Measurements from ENCODE around the gene FGFR4. TPM values are rescaled to one million over a fixed set of nuclear protein-coding genes. Genes with fewer than 3 reads are reported as not detected.

FGFR4 gene
- total RNA-seq, 1 donor from 2014 or later = 50.0 TPM

DNA sequence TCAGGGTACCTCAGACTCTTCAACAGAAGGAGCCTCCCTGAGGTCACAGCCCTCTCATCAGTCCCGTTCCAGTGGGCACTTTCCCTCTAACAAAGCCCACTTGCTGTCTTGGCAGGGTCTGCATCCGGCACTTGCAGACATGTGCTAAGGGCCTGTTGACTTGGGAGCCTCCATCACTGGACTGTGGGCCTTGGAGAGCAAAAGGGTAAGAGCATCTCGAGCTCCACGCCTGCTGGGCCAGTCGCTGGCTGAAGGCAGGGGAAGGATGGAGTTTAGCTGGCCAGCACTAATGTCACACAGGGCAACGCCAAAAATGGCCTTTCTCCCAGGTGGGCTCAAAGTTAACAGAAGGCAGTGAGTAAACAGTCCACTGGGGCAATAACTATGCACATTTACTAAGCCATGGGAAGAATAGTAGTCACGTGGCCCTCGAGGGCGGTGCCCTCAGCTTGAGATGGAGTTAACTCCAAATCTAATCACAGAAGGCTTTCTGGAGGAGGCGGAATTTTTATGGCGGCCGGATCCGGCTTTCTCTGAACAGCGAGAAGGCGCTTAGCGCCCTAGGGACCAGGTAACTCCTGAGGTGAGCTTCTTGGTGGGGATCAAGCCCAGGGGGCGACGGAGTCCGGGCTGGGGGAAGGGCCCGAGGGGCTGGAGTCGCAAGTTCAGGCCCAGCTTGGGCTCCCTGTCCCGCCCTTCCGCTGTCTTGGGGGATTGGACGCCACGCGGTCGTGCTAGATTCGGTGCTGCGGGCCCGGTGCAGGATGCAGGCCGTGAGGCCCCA is 44.8 kb downstream of the FGFR4 start:
- TF ChIP-seq, protein P1, sequence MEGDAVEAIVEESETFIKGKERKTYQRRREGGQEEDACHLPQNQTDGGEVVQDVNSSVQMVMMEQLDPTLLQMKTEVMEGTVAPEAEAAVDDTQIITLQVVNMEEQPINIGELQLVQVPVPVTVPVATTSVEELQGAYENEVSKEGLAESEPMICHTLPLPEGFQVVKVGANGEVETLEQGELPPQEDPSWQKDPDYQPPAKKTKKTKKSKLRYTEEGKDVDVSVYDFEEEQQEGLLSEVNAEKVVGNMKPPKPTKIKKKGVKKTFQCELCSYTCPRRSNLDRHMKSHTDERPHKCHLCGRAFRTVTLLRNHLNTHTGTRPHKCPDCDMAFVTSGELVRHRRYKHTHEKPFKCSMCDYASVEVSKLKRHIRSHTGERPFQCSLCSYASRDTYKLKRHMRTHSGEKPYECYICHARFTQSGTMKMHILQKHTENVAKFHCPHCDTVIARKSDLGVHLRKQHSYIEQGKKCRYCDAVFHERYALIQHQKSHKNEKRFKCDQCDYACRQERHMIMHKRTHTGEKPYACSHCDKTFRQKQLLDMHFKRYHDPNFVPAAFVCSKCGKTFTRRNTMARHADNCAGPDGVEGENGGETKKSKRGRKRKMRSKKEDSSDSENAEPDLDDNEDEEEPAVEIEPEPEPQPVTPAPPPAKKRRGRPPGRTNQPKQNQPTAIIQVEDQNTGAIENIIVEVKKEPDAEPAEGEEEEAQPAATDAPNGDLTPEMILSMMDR (conservative IDR thresholded peaks at IDR 0.05; ENCODE audit: low read depth, low read length) = no peak
- DNase-seq (ENCODE audit: low read depth) = no peak
- H3K4me3 ChIP-seq (ENCODE audit: low read depth, low read length) = no peak overlapping the region

DNA sequence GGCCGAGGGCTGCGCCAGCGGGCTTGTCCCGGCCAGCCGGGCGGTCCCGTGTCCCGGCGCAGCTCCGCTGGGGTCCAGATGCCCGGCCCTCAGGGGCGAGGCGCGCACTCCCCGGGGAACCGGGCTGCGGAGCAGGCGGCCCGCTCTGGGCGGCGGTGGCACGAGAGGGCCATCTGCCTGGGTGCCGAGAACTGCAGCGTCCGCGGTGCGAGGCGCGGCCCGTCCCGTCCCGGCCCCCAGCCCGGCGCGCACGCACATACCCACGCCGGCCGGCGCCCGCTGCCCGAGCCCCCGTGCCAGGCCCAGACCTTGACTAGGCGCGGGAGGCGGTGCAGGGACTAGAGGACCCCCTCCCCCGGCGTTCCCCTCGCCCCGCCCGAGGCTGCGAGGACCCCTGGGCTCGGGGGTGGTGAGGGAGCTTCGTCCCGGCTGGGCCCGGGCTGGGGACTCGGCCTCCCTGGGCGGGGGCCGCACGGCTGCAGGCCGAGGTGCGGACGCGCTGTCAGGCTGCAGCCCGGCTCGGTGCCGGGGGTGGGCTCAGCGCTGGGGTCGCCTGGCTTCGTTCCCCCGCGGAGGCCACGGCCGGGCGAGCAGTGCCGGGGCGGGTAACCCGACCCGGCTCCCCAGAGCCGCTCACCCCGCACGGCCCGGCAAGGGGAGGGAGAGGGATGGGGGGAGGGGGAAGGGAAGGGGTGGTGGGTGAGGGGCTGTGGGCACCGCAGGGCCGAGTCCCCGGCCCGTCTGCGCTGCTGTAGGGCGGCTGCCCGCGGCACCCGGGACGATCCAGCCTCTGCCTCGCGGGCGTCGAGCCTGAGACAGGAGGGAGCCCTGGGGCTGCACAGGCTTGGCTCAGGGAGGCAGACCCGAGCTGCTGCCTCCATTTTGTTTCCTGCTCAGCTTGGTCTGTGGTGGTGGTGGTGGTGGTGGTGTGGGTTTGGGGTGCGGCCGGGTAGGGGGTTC is 45.7 kb downstream of the FGFR4 start:
- no peak overlapping the region for H3K4me3 ChIP-seq (ENCODE audit: low read depth, low read length)
- TF ChIP-seq, protein P1 (conservative IDR thresholded peaks at IDR 0.05; ENCODE audit: low read depth, low read length) = no peak
- no peak for DNase-seq (ENCODE audit: low read depth)

DNA sequence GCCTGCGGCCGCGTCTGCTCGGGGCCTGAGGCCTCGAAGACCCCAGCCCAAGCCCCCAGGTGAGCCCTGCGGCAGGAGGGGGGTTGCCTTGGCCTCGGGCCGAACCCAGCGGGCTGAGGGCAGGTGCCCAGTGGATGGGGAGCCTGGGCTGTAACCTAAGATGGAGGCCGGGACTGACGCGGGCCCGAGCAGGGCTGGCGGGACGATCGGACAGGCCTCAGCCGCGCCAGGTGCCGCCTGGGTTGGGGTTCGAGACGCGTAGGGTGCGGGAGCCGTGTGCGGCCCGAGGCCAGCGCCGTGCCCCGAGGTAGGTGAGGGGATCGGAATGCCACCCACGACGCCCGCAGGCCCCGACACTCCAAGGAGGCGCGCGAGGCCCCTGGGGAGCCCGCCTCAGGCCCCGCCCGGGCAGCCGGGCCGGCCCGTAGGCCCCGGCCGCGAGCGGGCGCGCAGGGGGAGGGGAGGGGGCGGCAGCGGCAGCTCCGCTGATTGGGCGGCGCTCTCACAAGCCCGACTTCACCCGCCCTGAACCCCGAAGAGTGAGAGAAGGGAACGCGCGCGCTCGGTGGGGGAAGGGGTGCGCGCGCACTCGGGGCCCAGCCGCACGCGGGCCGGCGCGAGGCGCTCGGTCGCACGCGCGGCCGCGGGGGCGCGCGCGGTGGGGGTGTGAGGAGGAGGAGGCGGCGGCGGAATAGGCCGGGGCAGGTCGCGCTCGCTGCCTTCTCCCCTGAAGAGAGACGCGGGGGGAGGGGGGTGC is 46.6 kb downstream of the FGFR4 start, which contains the start of gene NSD1:
Gene NSD1, plus strand, starts transcription at position 678 of the 757 bp plus-strand sequence. CDS start 1,331 bp downstream, outside the sequence.
- TF ChIP-seq, protein P1 (conservative IDR thresholded peaks at IDR 0.05; ENCODE audit: low read depth, low read length) = no peak
- H3K4me3 ChIP-seq (ENCODE audit: low read depth, low read length) = peak within 1 kb of the TSS; percentile 71
- no peak for DNase-seq (ENCODE audit: low read depth)

DNA sequence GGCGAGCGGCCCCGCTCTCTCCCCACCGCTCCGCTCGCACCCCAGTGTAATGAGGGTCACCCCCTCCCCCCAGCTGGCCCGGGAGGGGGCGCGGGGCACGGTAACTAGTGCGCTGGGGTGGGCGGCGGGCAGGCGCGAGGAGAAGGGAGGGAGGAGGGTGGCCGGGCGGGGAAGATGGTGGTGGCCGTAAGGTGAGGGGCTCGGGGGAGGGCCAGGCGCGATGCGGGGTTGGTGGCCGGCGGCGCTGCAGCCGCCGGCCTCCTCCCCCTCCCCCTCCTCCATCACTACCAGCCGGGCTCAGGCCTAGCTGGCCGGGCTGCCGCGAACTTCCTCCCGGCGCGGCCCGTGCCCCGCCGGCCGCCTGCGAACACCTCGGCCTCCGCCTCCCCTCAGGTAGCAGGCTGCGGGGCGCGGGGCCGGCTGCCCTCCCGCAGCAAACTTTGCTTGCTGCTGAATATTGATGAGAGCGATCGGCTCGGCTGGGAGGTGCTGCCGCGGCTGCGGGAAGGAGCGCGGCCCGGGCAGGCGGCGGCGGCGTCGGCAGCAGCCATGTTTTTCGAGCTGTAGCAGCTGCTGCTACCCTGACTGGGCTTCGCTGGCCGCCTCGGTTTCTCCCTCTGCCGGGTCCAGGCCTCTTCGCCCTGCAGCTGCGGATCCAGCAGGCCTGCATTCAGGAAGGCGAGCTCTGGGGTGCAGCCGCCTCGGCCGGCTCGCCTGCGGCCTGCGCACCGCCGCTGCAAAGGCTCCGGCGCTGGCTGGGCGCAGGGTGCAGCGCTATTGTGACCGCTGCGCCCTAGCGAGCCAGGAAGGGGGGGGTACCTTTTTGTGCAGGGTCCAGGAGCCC is 47.4 kb downstream of the FGFR4 start:
- H3K4me3 ChIP-seq (ENCODE audit: low read depth, low read length) = peak overlapping the region; percentile 71
- no peak for DNase-seq (ENCODE audit: low read depth)
- TF ChIP-seq, protein P1 (conservative IDR thresholded peaks at IDR 0.05; ENCODE audit: low read depth, low read length) = no peak

DNA sequence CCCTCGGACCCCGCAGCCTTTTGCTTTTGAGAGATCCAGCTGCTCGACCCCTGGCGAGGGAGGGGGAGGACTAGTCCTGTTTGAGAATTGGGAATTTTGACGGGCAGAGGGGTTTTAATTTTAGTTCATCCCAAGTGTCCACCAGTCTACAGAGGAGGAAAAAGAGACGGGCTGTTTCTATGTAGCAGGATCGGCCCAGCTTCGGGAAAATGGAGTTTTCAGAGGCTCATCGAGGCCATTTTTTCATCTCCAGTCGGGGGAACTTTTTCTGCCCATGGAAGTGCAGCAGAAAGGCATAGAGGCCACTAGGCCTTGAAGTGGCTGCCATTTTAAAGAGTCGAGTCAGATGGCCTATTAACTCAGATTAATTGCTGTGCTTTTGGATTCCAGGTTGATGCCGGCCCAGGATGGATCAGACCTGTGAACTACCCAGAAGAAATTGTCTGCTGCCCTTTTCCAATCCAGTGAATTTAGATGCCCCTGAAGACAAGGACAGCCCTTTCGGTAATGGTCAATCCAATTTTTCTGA is 48.0 kb downstream of the FGFR4 start:
- TF ChIP-seq, protein P1 (conservative IDR thresholded peaks at IDR 0.05; ENCODE audit: low read depth, low read length) = no peak
- H3K4me3 ChIP-seq (ENCODE audit: low read depth, low read length) = peak overlapping the region; percentile 71
- DNase-seq (ENCODE audit: low read depth) = no peak

Data from epithelial cell of proximal tubule (primary cell).